ENCODE results near the gene RGL1.
A peak's percentile ranks its signal among the peaks of the same experiment; 100 is the strongest.

RGL1 gene

GRCh38 chr1:183817576-183818288, 12.8 kb downstream of the RGL1 start:
- H3K4me1 ChIP-seq (ENCODE audit: insufficient read depth, low read length, poor library complexity, severe bottlenecking), result peaks cover 5% of the 10 kb centered on the region
- no peaks in the 10 kb centered on the region for H3K9me3 ChIP-seq (ENCODE audit: insufficient read depth, low read depth, low read length)
- H3F3A ChIP-seq (ENCODE audit: low read depth), result no peaks in the 10 kb centered on the region
- H2AFZ ChIP-seq (ENCODE audit: low read length), result no peak overlapping the region
- no peaks in the 10 kb centered on the region for H3K79me2 ChIP-seq (ENCODE audit: insufficient read depth, low read length)
- H3K4me3 ChIP-seq (ENCODE audit: low read length, poor library complexity, severe bottlenecking), result no peak overlapping the region
- TF ChIP-seq EZH2phosphoT487 (IDR thresholded peaks at IDR 0.05; ENCODE audit: borderline replicate concordance), result no peak
- TF ChIP-seq CTCF (conservative IDR thresholded peaks at IDR 0.05; ENCODE audit: low read length), result no peak
- H3K9ac ChIP-seq (ENCODE audit: low read depth, low read length, poor library complexity, severe bottlenecking), result no peak overlapping the region
- H4K20me1 ChIP-seq (ENCODE audit: insufficient read depth, low read length, poor library complexity, severe bottlenecking), result no peaks in the 10 kb centered on the region
- no peak overlapping the region for H3K4me2 ChIP-seq (ENCODE audit: low read depth, low read length, poor library complexity, severe bottlenecking)
- no peaks in the 10 kb centered on the region for H3K9me2 ChIP-seq (replicated peaks; ENCODE audit: low read depth, low read length)
- H3K27me3 ChIP-seq (ENCODE audit: insufficient read depth, low read length, poor library complexity, severe bottlenecking), result no peaks in the 10 kb centered on the region
- no peaks in the 10 kb centered on the region for H3K36me3 ChIP-seq (ENCODE audit: insufficient read depth, low read length)

GRCh38 chr1:183819059-183819458, 14.1 kb downstream of the RGL1 start:
- Histone ChIP-seq H4K20me1 (ENCODE audit: insufficient read depth, low read length, poor library complexity, severe bottlenecking) (no peaks in the 10 kb centered on the region), H3K4me1 (ENCODE audit: insufficient read depth, low read length, poor library complexity, severe bottlenecking) (peaks cover 5% of the 10 kb centered on the region), H3K4me2 (ENCODE audit: low read depth, low read length, poor library complexity, severe bottlenecking) (no peak overlapping the region), H3K79me2 (ENCODE audit: insufficient read depth, low read length) (no peaks in the 10 kb centered on the region), H3K9me2 (replicated peaks; ENCODE audit: low read depth, low read length) (no peaks in the 10 kb centered on the region), H3K9me3 (ENCODE audit: insufficient read depth, low read depth, low read length) (no peaks in the 10 kb centered on the region), H3K9ac (ENCODE audit: low read depth, low read length, poor library complexity, severe bottlenecking) (no peak overlapping the region), H3K27me3 (ENCODE audit: insufficient read depth, low read length, poor library complexity, severe bottlenecking) (no peaks in the 10 kb centered on the region), H3K36me3 (ENCODE audit: insufficient read depth, low read length) (no peaks in the 10 kb centered on the region), H3F3A (ENCODE audit: low read depth) (no peaks in the 10 kb centered on the region), H2AFZ (ENCODE audit: low read length) (no peak overlapping the region), H3K4me3 (ENCODE audit: low read length, poor library complexity, severe bottlenecking) (no peak overlapping the region)
- TF ChIP-seq EZH2phosphoT487 (IDR thresholded peaks at IDR 0.05; ENCODE audit: borderline replicate concordance) (no peak), CTCF (conservative IDR thresholded peaks at IDR 0.05; ENCODE audit: low read length) (no peak)

GRCh38 chr1:183821309-183821888, 16.5 kb downstream of the RGL1 start:
- Histone ChIP-seq H3K9me2 (replicated peaks; ENCODE audit: low read depth, low read length) (no peaks in the 10 kb centered on the region), H3K36me3 (ENCODE audit: insufficient read depth, low read length) (no peaks in the 10 kb centered on the region), H3K79me2 (ENCODE audit: insufficient read depth, low read length) (no peaks in the 10 kb centered on the region), H3K9ac (ENCODE audit: low read depth, low read length, poor library complexity, severe bottlenecking) (no peak overlapping the region), H4K20me1 (ENCODE audit: insufficient read depth, low read length, poor library complexity, severe bottlenecking) (no peaks in the 10 kb centered on the region), H2AFZ (ENCODE audit: low read length) (peak overlapping the region; percentile 75), H3F3A (ENCODE audit: low read depth) (no peaks in the 10 kb centered on the region), H3K9me3 (ENCODE audit: insufficient read depth, low read depth, low read length) (no peaks in the 10 kb centered on the region), H3K4me2 (ENCODE audit: low read depth, low read length, poor library complexity, severe bottlenecking) (no peak overlapping the region), H3K4me1 (ENCODE audit: insufficient read depth, low read length, poor library complexity, severe bottlenecking) (peaks cover 5% of the 10 kb centered on the region), H3K27me3 (ENCODE audit: insufficient read depth, low read length, poor library complexity, severe bottlenecking) (no peaks in the 10 kb centered on the region), H3K4me3 (ENCODE audit: low read length, poor library complexity, severe bottlenecking) (no peak overlapping the region)
- no peak for TF ChIP-seq EZH2phosphoT487 (IDR thresholded peaks at IDR 0.05; ENCODE audit: borderline replicate concordance)
- TF ChIP-seq CTCF (conservative IDR thresholded peaks at IDR 0.05; ENCODE audit: low read length), result no peak
